A673 (cell line): ENCODE results near the gene HNRNPM. TPM values are rescaled to one million over a fixed set of nuclear protein-coding genes. Genes with fewer than 3 reads are reported as not detected.

Experiments
- BruUV-seq: library from RNA; stranded (reverse); fragments of 400-500 nt; replicated peaks from 2 replicates; lab custom pipeline; 2021; lab: Mats Ljungman, UMichigan
- CTCF ChIA-PET: fragments of 300-600 bp; sonication (Branson Sonifier 250); formaldehyde crosslinking; loops from one replicate; lab custom pipeline; 2022; ENCODE audit warnings: antibody characterized with exemption; lab: Charles Lee
- POLR2A ChIA-PET: fragments of 300-600 bp; sonication (Branson Sonifier 250); formaldehyde crosslinking; loops from one replicate; lab custom pipeline; 2022; ENCODE audit warnings: antibody characterized with exemption; ENCODE audit not compliant: low non-redundant PET; lab: Charles Lee
- DNase-seq: peaks from one replicate; pipeline ENCODE4 v3.0.0-alpha.2; 2015; ENCODE audit warnings: low spot score
- H3K27ac ChIP-seq: fragments of 200-600 bp; sonication (generic); 2 replicates; pipeline ENCODE4 v1.5.1; 2016; ENCODE audit warnings: mixed run types, low read depth, mild to moderate bottlenecking, mixed read lengths, antibody characterized with exemption, low read length; ENCODE audit not compliant: poor library complexity, severe bottlenecking
- H3K27me3 ChIP-seq: fragments of 200-600 bp; sonication (generic); replicated peaks from 2 replicates; pipeline ENCODE4 v1.6.1; 2017; ENCODE audit warnings: mixed run types, low read depth, mild to moderate bottlenecking, mixed read lengths, antibody characterized with exemption, low read length; ENCODE audit not compliant: insufficient read depth, poor library complexity
- H3K36me3 ChIP-seq: fragments of 200-600 bp; sonication (generic); 2 replicates; pipeline ENCODE4 v1.6.1; 2016; ENCODE audit warnings: mixed run types, mild to moderate bottlenecking, mixed read lengths, antibody characterized with exemption, low read length; ENCODE audit not compliant: insufficient read depth, poor library complexity, severe bottlenecking
- H3K4me1 ChIP-seq: fragments of 200-600 bp; sonication (generic); 2 replicates; pipeline ENCODE4 v1.6.1; 2017; ENCODE audit warnings: mixed run types, mild to moderate bottlenecking, mixed read lengths, antibody characterized with exemption, low read length; ENCODE audit not compliant: insufficient read depth, poor library complexity, severe bottlenecking
- H3K4me3 ChIP-seq: fragments of 200-600 bp; sonication (generic); 2 replicates; pipeline ENCODE4 v1.5.1; 2016; ENCODE audit warnings: low read depth, mixed run types, mild to moderate bottlenecking, mixed read lengths, low read length; ENCODE audit not compliant: poor library complexity, severe bottlenecking
- H3K9me3 ChIP-seq: fragments of 200-600 bp; sonication (generic); 2 replicates; pipeline ENCODE4 v1.6.1; 2016; ENCODE audit warnings: mixed run types, low read depth, mild to moderate bottlenecking, mixed read lengths, antibody characterized with exemption, low read length; ENCODE audit not compliant: poor library complexity, severe bottlenecking
- CTCF ChIP-seq: fragments of 300-800, 200-600 bp; sonication (generic); conservative IDR thresholded peaks from 2 replicates; pipeline ENCODE4 v1.5.1; 2017; ENCODE audit warnings: low read depth, mild to moderate bottlenecking, antibody characterized with exemption, low read length, moderate library complexity, mixed read lengths
- EZH2 ChIP-seq: fragments of 200-600 bp; sonication (generic); IDR thresholded peaks from 2 replicates; pipeline ENCODE4 v1.6.1; 2017; ENCODE audit warnings: borderline replicate concordance, low read depth, mild to moderate bottlenecking, mixed read lengths, antibody characterized with exemption, low read length; ENCODE audit not compliant: poor library complexity, severe bottlenecking
- intact Hi-C: fragments of 100-400 bp; cut with micrococcal nuclease; formaldehyde crosslinking; loops from one replicate; pipeline ENCODE4 v1.10.0; 2022; ENCODE audit not compliant: unreplicated experiment
- total RNA-seq: library from RNA; stranded (reverse); gene quantifications from 2 replicates; pipeline ENCODE4 v1.2.3, GENCODE V29; 2021

HNRNPM gene
- total RNA-seq, 1 experiment from 2014 or later, result 436 TPM

- POLR2A ChIA-PET, result interaction anchor here (0.7 kb wide), 1 partner anchor 118 kb away, joined by 3 read pairs; no protein-coding TSS in a partner anchor
- no TSS peak for BruUV-seq
- H3K4me1 ChIP-seq, result no peaks in the 10 kb centered on the region
- no peak overlapping the region for H3K4me3 ChIP-seq
- H3K27me3 ChIP-seq, result no peaks in the 10 kb centered on the region
- H3K27ac ChIP-seq, result no peak overlapping the region
- intact Hi-C loops, result no loop called here
- no peaks in the 10 kb centered on the region for H3K36me3 ChIP-seq
- TF ChIP-seq CTCF (no peak), EZH2 (no peak)
- no peak for DNase-seq
- no peaks in the 10 kb centered on the region for H3K9me3 ChIP-seq
- CTCF ChIA-PET, result no interaction called here
These were observed 49.4 kb downstream of the HNRNPM start for GRCh38 chr19:8494158-8494557.

GRCh38 chr19:8498295-8498694 is 53.5 kb downstream of the HNRNPM start:
- no peak overlapping the region for H3K4me3 ChIP-seq
- no TSS peak for BruUV-seq
- DNase-seq, result no peak
- H3K27me3 ChIP-seq, result no peaks in the 10 kb centered on the region
- H3K36me3 ChIP-seq, result no peaks in the 10 kb centered on the region
- CTCF ChIA-PET, result no interaction called here
- no peak for TF ChIP-seq EZH2
- intact Hi-C loops, result no loop called here
- H3K27ac ChIP-seq, result no peak overlapping the region
- POLR2A ChIA-PET, result no interaction called here
- H3K9me3 ChIP-seq, result no peaks in the 10 kb centered on the region
- peaks cover 10% of the 10 kb centered on the region for H3K4me1 ChIP-seq

GRCh38 chr19:8499048-8499833 is 54.5 kb downstream of the HNRNPM start:
- ChIA-PET CTCF (no interaction called here), POLR2A (no interaction called here)
- H3K4me3 ChIP-seq, result no peak overlapping the region
- H3K36me3 ChIP-seq, result no peaks in the 10 kb centered on the region
- no peak for DNase-seq
- TF ChIP-seq EZH2, result no peak
- no peak for TF ChIP-seq CTCF
- no peaks in the 10 kb centered on the region for H3K9me3 ChIP-seq
- no TSS peak for BruUV-seq
- no peaks in the 10 kb centered on the region for H3K27me3 ChIP-seq
- H3K27ac ChIP-seq, result no peak overlapping the region
- peaks cover 10% of the 10 kb centered on the region for H3K4me1 ChIP-seq
- intact Hi-C loops, result no loop called here
